ENCODE results near the gene CDK18.

DNA sequence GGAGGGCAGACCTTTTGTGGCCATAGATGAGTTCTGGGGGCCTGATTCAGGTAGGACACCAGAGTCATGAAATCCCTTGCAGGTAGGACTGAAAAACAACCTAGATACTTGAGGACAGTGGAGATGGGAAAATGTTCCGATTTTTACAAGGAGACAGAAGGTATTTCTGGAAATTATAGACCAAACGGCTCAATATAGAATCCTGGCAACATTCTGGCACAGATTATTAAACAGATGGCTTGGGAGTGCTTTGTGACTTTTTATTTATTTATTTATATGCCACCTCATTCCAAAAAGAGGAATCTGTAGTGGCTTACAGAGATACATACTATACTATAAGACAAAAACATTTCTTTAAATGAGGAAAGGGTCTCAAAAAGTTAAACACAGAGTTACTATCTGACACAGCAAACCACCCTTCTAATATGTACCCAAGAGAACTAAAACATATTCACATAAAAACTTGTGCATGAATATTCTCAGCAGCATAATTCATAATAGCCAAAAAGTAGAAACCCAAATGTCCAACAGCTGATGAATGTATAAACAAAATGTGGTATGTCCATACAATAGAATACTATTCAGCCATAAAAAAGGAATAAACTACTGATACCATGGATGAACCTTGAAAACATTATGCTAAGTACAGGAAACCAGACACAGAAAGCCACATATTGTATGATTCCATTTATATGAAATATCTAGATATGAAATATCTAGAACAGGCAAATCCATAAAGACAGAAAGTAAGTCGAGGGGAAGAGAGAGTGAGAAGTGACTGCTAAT is 49.8 kb downstream of the CDK18 start:
- TF ChIP-seq YY1 (IDR thresholded peaks at IDR 0.05; ENCODE audit: low read depth, low read length) (no peak), POLR2AphosphoS2 (IDR thresholded peaks at IDR 0.05; ENCODE audit: low read depth, low read length) (no peak), CTCF (IDR thresholded peaks at IDR 0.05 in 2 of 3, conservative IDR thresholded peaks at IDR 0.05 in 1 of 3; ENCODE audit: control insufficient read depth in 2 of 3, extremely low read depth in 1 of 3, insufficient read depth in 1 of 3, low read depth in 3 of 3, low read length in 3 of 3) (no peak), POLR2A (IDR thresholded peaks at IDR 0.05; ENCODE audit: low read depth, low read length) (no peak), POU2F2 (IDR thresholded peaks at IDR 0.05; ENCODE audit: borderline replicate concordance, low read depth, low read length) (no peak), BCL11A (IDR thresholded peaks at IDR 0.05; ENCODE audit: low read depth, low read length) (no peak), EZH2 (IDR thresholded peaks at IDR 0.05; ENCODE audit: borderline replicate concordance, control insufficient read depth, low read depth, low read length) (no peak)

Data from GM12878 (cell line).